CD14-positive monocyte (primary cell): ENCODE measurements around the gene LIN54. TPM values are rescaled to one million over a fixed set of nuclear protein-coding genes. Genes with fewer than 3 reads are reported as not detected.
A peak's percentile ranks its signal among the peaks of the same experiment; 100 is the strongest.

Source experiments
- DNase-seq, 3 donors: peaks; one replicate each; pipeline ENCODE4 v3.0.0-alpha.2; 2011 to 2022
- H2AFZ ChIP-seq: 2 replicates; pipeline ENCODE4 v1.6.0; 2012; ENCODE audit warnings: mild to moderate bottlenecking, low read depth, low read length, inconsistent platforms; ENCODE audit not compliant: insufficient read depth, poor library complexity, severe bottlenecking
- H3K27ac ChIP-seq, 2 donors: 1 replicate in 1 of 2; 2 replicates in 1 of 2; pipeline ENCODE4 v1.5.1; 2012 to 2013; ENCODE audit warnings: low read length in 2 of 2, control low read depth in 1 of 2, inconsistent platforms in 1 of 2, low read depth in 1 of 2, mild to moderate bottlenecking in 1 of 2
- H3K27me3 ChIP-seq, 2 donors: one replicate each; pipeline versions ENCODE4 v1.6.0 to v1.6.1; 2011 to 2013; ENCODE audit warnings: low read length in 2 of 2; ENCODE audit not compliant: control insufficient read depth in 2 of 2, insufficient read depth in 2 of 2
- H3K36me3 ChIP-seq, 2 donors: replicated peaks in 1 of 2; 1 replicate in 1 of 2; 2 replicates in 1 of 2; pipeline versions ENCODE4 v1.5.1 to v1.6.1; 2012 to 2013; ENCODE audit warnings: low read length in 2 of 2, control low read depth in 1 of 2, inconsistent platforms in 1 of 2, mild to moderate bottlenecking in 1 of 2; ENCODE audit not compliant: insufficient read depth in 2 of 2, control insufficient read depth in 1 of 2
- H3K4me1 ChIP-seq, 2 donors: 1 replicate in 1 of 2; 2 replicates in 1 of 2; pipeline versions ENCODE4 v1.5.1 to v1.6.1; 2012 to 2013; ENCODE audit warnings: low read length in 2 of 2, control low read depth in 1 of 2, inconsistent platforms in 1 of 2, mild to moderate bottlenecking in 1 of 2, moderate library complexity in 1 of 2; ENCODE audit not compliant: insufficient read depth in 2 of 2, control insufficient read depth in 1 of 2
- H3K4me2 ChIP-seq: replicated peaks from 2 replicates; pipeline ENCODE3; 2012; ENCODE audit warnings: low read length, moderate library complexity, mild to moderate bottlenecking; ENCODE audit not compliant: poor library complexity, severe bottlenecking; ENCODE audit errors: extremely low read depth
- H3K4me3 ChIP-seq, 3 experiments: fragments of 200-600 bp in 1 of 3; sonication (generic) in 1 of 3; replicated peaks in 1 of 3; 1 replicate in 2 of 3; 2 replicates in 1 of 3; pipeline ENCODE4 v1.5.1; 2011 to 2013; ENCODE audit warnings: low read length in 3 of 3, mild to moderate bottlenecking in 3 of 3, control low read depth in 2 of 3, low read depth in 2 of 3, inconsistent platforms in 1 of 3, moderate library complexity in 1 of 3
- H3K79me2 ChIP-seq: 2 replicates; pipeline ENCODE4 v1.6.0; 2012; ENCODE audit warnings: mild to moderate bottlenecking, control low read depth, inconsistent platforms, low read length, moderate library complexity; ENCODE audit not compliant: insufficient read depth
- H3K9ac ChIP-seq: 2 replicates; pipeline ENCODE4 v1.6.0; 2017; ENCODE audit warnings: low read length, mild to moderate bottlenecking; ENCODE audit not compliant: insufficient read depth, poor library complexity, severe bottlenecking
- H3K9me3 ChIP-seq, 2 donors: replicated peaks in 1 of 2; 1 replicate in 1 of 2; 2 replicates in 1 of 2; pipeline versions ENCODE4 v1.5.1 to v1.6.1; 2012 to 2013; ENCODE audit warnings: low read length in 2 of 2, control low read depth in 1 of 2; ENCODE audit not compliant: control insufficient read depth in 1 of 2, insufficient read depth in 1 of 2
- H4K20me1 ChIP-seq: 2 replicates; pipeline ENCODE4 v1.6.0; 2012; ENCODE audit warnings: mild to moderate bottlenecking, low read length, control low read depth, moderate library complexity; ENCODE audit not compliant: insufficient read depth
- H3K27ac Mint-ChIP-seq, 7 donors: one replicate each; pipeline ENCODE4 v1.8.0; 2020; ENCODE audit warnings: mild to moderate bottlenecking in 7 of 7, mixed read lengths in 7 of 7, moderate library complexity in 6 of 7, inconsistent platforms in 2 of 7
- H3K27me3 Mint-ChIP-seq, 3 donors: one replicate each; pipeline ENCODE4 v1.8.0; 2021 to 2022; ENCODE audit warnings: low read depth in 3 of 3, mild to moderate bottlenecking in 3 of 3, mixed read lengths in 3 of 3, moderate library complexity in 3 of 3, inconsistent platforms in 1 of 3
- H3K36me3 Mint-ChIP-seq, 2 donors: one replicate each; pipeline ENCODE4 v1.8.0; 2020; ENCODE audit warnings: mixed read lengths in 2 of 2, inconsistent platforms in 1 of 2, mild to moderate bottlenecking in 1 of 2
- H3K4me1 Mint-ChIP-seq: one replicate; pipeline ENCODE4 v1.8.0; 2020; ENCODE audit warnings: mild to moderate bottlenecking, mixed read lengths
- H3K4me3 Mint-ChIP-seq, 2 donors: one replicate each; pipeline ENCODE4 v1.8.0; 2020; ENCODE audit warnings: mild to moderate bottlenecking in 2 of 2, mixed read lengths in 2 of 2, moderate library complexity in 1 of 2
- H3K9me3 Mint-ChIP-seq, 7 donors: one replicate each; pipeline ENCODE4 v1.8.0; 2020 to 2022; ENCODE audit warnings: mixed read lengths in 7 of 7, mild to moderate bottlenecking in 6 of 7, moderate library complexity in 6 of 7, inconsistent platforms in 2 of 7
- CTCF ChIP-seq: fragments of 200-600 bp; IDR thresholded peaks from one replicate; pipeline ENCODE4 v1.8.0; 2022; ENCODE audit warnings: antibody characterized with exemption, mild to moderate bottlenecking
- WGBS: methylation state at CpG from one replicate; pipeline ENCODE4 v1.1.5; 2013; ENCODE audit warnings: missing lambda C conversion rate; ENCODE audit not compliant: insufficient coverage; 5-methylcytosine and 5-hydroxymethylcytosine counted together
- intact Hi-C, 2 donors: fragments of 100-400 bp; cut with micrococcal nuclease; formaldehyde crosslinking; loops; one replicate each; pipeline versions ENCODE4 v1.15.0 to v1.15.1; 2023
- polyA plus RNA-seq, 3 donors: library from polyadenylated mRNA; depleted of rRNA in 1 of 3; unstranded in 2 of 3; stranded (reverse) in 1 of 3; fragments of 300-500 nt in 2 of 3; fragments of >200 nt in 1 of 3; fragmentation: Illumina TruSeq in 2 of 3; gene quantifications; 1 replicate in 2 of 3; 2 replicates in 1 of 3; pipeline ENCODE4 v1.2.3, GENCODE V29; 2012 to 2021

LIN54 gene
- polyA plus RNA-seq, 3 donors: 2.9 to 6.4 (median 3.7) TPM

- H3K4me1 Mint-ChIP-seq: peaks cover 35% of the 10 kb centered on the region
- WGBS: under 1% methylated on average over 16 of the region's 16 CpGs
These were observed 120.1 kb downstream of the LIN54 start for GRCh38 chr4:82890528-82890900.

GRCh38 chr4:82889287-82889686, 121.3 kb downstream of the LIN54 start:
- Histone ChIP-seq H3K4me1 (peaks cover 17 to 26% of the 10 kb centered on the region in 2 donors), H3K4me2 (peak overlapping the region; percentile 87), H3K27ac (peak overlapping the region in 1 of 2 donors; percentile 95), H3K36me3 (peaks cover 6 to 15% of the 10 kb centered on the region in 2 donors), H3K27me3 (no peaks in the 10 kb centered on the region), H3K9me3 (no peaks in the 10 kb centered on the region), H2AFZ (no peak overlapping the region), H3K79me2 (peaks cover 76% of the 10 kb centered on the region), H4K20me1 (peaks cover 27% of the 10 kb centered on the region), H3K4me3 (peak overlapping the region in 2 of 3 experiments; percentile 88 to 95), H3K9ac (peak overlapping the region; percentile 94)
- H3K27ac Mint-ChIP-seq: peak overlapping the region in 4 of 7 donors; percentile 94 to 98 (median 96)
- no CpG with 5 or more reads among the region's 6 CpGs for WGBS
- peak overlapping the region; percentile 89 to 95 for H3K4me3 Mint-ChIP-seq
- no peaks in the 10 kb centered on the region for H3K9me3 Mint-ChIP-seq
- no peak for TF ChIP-seq CTCF
- no peaks in the 10 kb centered on the region for H3K27me3 Mint-ChIP-seq
- H3K36me3 Mint-ChIP-seq: peaks cover 12 to 18% of the 10 kb centered on the region in 2 donors
- DNase-seq: no peak
- H3K4me1 Mint-ChIP-seq: peaks cover 36% of the 10 kb centered on the region
- intact Hi-C loops: no loop called here

More at GRCh38 chr4:82890528-82890900, 120.1 kb downstream of the LIN54 start:
- H3K4me3 ChIP-seq: peak overlapping the region; percentile 88 to 99 (median 95)
- peak overlapping the region; percentile 66 for H2AFZ ChIP-seq
- Mint-ChIP-seq H3K4me3 (peak overlapping the region; percentile 89 to 95), H3K36me3 (peaks cover 20 to 29% of the 10 kb centered on the region in 2 donors), H3K27ac (peak overlapping the region; percentile 94 to 98 (median 97)), H3K27me3 (no peaks in the 10 kb centered on the region), H3K9me3 (no peaks in the 10 kb centered on the region)
- peaks cover 17 to 28% of the 10 kb centered on the region in 2 donors for H3K36me3 ChIP-seq
- peak overlapping the region; percentile 94 for H3K9ac ChIP-seq
- intact Hi-C loops: loop anchor here in 1 of 2 donors (10.0 kb wide), 1 partner anchor 516 kb away; the partner anchor contains the start of gene HNRNPD
- H4K20me1 ChIP-seq: peaks cover 18% of the 10 kb centered on the region
- no peaks in the 10 kb centered on the region for H3K27me3 ChIP-seq
- H3K27ac ChIP-seq: peak overlapping the region; percentile 95 to 100
- peaks cover 76% of the 10 kb centered on the region for H3K79me2 ChIP-seq
- peak overlapping the region; percentile 87 for H3K4me2 ChIP-seq
- no peaks in the 10 kb centered on the region for H3K9me3 ChIP-seq
- peaks cover 17 to 26% of the 10 kb centered on the region in 2 donors for H3K4me1 ChIP-seq
- DNase-seq: no peak
- no peak for TF ChIP-seq CTCF
